HCT116 (cell line): ENCODE results near the gene NAPB.

ENCODE experiments used
- FOSL1 ChIP-seq: IDR thresholded peaks from 2 replicates; pipeline ENCODE4 v1.6.1; 2012; ENCODE audit warnings: low read depth
- POLR2AphosphoS5 ChIP-seq: IDR thresholded peaks from 2 replicates; pipeline ENCODE4 v1.6.1; 2011; ENCODE audit warnings: mild to moderate bottlenecking, low read depth, low read length, moderate library complexity
- RAD21 ChIP-seq: IDR thresholded peaks from 2 replicates; pipeline ENCODE4 v1.6.1; 2012; ENCODE audit warnings: low read depth, mild to moderate bottlenecking
- TCF7L2 ChIP-seq: IDR thresholded peaks from 2 replicates; pipeline ENCODE4 v1.7.0; 2011; ENCODE audit warnings: borderline replicate concordance, inconsistent platforms; ENCODE audit not compliant: insufficient read depth, insufficient read length; ENCODE audit errors: extremely low read depth
- YY1 ChIP-seq: IDR thresholded peaks from 2 replicates; pipeline ENCODE4 v1.6.1; 2011; ENCODE audit warnings: low read length, low read depth, moderate library complexity, mild to moderate bottlenecking; ENCODE audit not compliant: insufficient replicate concordance; ENCODE audit errors: extremely low read depth
- TF ChIP-seq, protein P1 (sequence below), 3 experiments: fragments of 200-600 bp in 1 of 3; sonication (generic) in 1 of 3; IDR thresholded peaks in 2 of 3; conservative IDR thresholded peaks in 1 of 3; 2 replicates each; pipeline ENCODE4 v1.5.1; 2012 to 2017; ENCODE audit warnings: low read depth in 2 of 3, low read length in 2 of 3, antibody characterized with exemption in 1 of 3, borderline replicate concordance in 1 of 3, control low read depth in 1 of 3, mild to moderate bottlenecking in 1 of 3, mixed read lengths in 1 of 3, mixed run types in 1 of 3, moderate library complexity in 1 of 3; ENCODE audit not compliant: insufficient read depth in 1 of 3
- TF ChIP-seq, protein P2 (sequence below): IDR thresholded peaks from 2 replicates; pipeline ENCODE4 v1.6.1; 2011; ENCODE audit warnings: mild to moderate bottlenecking, low read length, moderate library complexity; ENCODE audit not compliant: insufficient replicate concordance; ENCODE audit errors: extremely low read depth

DNA sequence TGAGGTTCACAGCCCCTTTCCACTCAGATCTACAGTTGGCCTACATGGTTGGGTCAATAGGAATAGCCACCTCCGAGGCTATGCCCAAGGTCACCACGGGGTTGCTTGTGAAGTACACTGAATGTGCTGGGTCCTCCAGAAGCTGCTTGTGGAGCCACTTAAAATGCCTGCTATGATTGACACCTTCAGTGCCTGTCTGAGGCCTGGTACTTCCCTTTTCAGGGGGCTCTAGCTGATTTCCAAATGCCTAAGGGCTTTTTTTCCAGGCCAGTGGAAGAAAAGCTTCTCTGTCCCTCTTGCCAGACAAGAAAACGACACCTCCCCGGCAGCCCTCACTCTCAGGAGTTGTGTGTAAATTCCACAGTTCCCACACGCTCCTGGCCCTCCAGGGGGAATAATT lies 77.0 kb downstream of the NAPB start:
- TF ChIP-seq YY1 (no peak), TCF7L2 (no peak), FOSL1 (no peak), RAD21 (no peak), POLR2AphosphoS5 (no peak)
- TF ChIP-seq, protein P1, sequence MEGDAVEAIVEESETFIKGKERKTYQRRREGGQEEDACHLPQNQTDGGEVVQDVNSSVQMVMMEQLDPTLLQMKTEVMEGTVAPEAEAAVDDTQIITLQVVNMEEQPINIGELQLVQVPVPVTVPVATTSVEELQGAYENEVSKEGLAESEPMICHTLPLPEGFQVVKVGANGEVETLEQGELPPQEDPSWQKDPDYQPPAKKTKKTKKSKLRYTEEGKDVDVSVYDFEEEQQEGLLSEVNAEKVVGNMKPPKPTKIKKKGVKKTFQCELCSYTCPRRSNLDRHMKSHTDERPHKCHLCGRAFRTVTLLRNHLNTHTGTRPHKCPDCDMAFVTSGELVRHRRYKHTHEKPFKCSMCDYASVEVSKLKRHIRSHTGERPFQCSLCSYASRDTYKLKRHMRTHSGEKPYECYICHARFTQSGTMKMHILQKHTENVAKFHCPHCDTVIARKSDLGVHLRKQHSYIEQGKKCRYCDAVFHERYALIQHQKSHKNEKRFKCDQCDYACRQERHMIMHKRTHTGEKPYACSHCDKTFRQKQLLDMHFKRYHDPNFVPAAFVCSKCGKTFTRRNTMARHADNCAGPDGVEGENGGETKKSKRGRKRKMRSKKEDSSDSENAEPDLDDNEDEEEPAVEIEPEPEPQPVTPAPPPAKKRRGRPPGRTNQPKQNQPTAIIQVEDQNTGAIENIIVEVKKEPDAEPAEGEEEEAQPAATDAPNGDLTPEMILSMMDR (IDR thresholded peaks at IDR 0.05 in 2 of 3, conservative IDR thresholded peaks at IDR 0.05 in 1 of 3; ENCODE audit: borderline replicate concordance in 1 of 3, insufficient read depth in 1 of 3, low read depth in 2 of 3, low read length in 2 of 3): no peak
- TF ChIP-seq, protein P2, sequence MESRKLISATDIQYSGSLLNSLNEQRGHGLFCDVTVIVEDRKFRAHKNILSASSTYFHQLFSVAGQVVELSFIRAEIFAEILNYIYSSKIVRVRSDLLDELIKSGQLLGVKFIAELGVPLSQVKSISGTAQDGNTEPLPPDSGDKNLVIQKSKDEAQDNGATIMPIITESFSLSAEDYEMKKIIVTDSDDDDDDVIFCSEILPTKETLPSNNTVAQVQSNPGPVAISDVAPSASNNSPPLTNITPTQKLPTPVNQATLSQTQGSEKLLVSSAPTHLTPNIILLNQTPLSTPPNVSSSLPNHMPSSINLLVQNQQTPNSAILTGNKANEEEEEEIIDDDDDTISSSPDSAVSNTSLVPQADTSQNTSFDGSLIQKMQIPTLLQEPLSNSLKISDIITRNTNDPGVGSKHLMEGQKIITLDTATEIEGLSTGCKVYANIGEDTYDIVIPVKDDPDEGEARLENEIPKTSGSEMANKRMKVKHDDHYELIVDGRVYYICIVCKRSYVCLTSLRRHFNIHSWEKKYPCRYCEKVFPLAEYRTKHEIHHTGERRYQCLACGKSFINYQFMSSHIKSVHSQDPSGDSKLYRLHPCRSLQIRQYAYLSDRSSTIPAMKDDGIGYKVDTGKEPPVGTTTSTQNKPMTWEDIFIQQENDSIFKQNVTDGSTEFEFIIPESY: no peak
